Measurements from ENCODE around the gene DUSP5.

DUSP5 gene

GRCh38 chr10:110481919-110482318, 15.8 kb upstream of the DUSP5 start:
- DNase-seq (ENCODE audit: low read depth), result no peak
- no peak overlapping the region for H3K4me3 ChIP-seq (ENCODE audit: low read depth, low read length)
- no peak for TF ChIP-seq CTCF (IDR thresholded peaks at IDR 0.05; ENCODE audit: control insufficient read depth, extremely low read depth, insufficient read depth)

- DNase-seq (ENCODE audit: low read depth), result peak; percentile 66
- no peak for TF ChIP-seq CTCF (IDR thresholded peaks at IDR 0.05; ENCODE audit: control insufficient read depth, extremely low read depth, insufficient read depth)
- H3K4me3 ChIP-seq (ENCODE audit: low read depth, low read length), result no peak overlapping the region
Observed at GRCh38 chr10:110483633-110484032, 14.1 kb upstream of the DUSP5 start.

GRCh38 chr10:110485541-110485940, 12.2 kb upstream of the DUSP5 start:
- H3K4me3 ChIP-seq (ENCODE audit: low read depth, low read length), result no peak overlapping the region
- no peak for DNase-seq (ENCODE audit: low read depth)
- TF ChIP-seq CTCF (IDR thresholded peaks at IDR 0.05; ENCODE audit: control insufficient read depth, extremely low read depth, insufficient read depth), result no peak

- no peak for TF ChIP-seq CTCF (IDR thresholded peaks at IDR 0.05; ENCODE audit: control insufficient read depth, extremely low read depth, insufficient read depth)
- no peak for DNase-seq (ENCODE audit: low read depth)
- no peak overlapping the region for H3K4me3 ChIP-seq (ENCODE audit: low read depth, low read length)
Observed at GRCh38 chr10:110486680-110487410, 10.9 kb upstream of the DUSP5 start.

GRCh38 chr10:110487411-110488331, 10.0 kb upstream of the DUSP5 start:
- no peak overlapping the region for H3K4me3 ChIP-seq (ENCODE audit: low read depth, low read length)
- no peak for DNase-seq (ENCODE audit: low read depth)
- no peak for TF ChIP-seq CTCF (IDR thresholded peaks at IDR 0.05; ENCODE audit: control insufficient read depth, extremely low read depth, insufficient read depth)

GRCh38 chr10:110488332-110488681, 9.4 kb upstream of the DUSP5 start:
- no peak for DNase-seq (ENCODE audit: low read depth)
- H3K4me3 ChIP-seq (ENCODE audit: low read depth, low read length), result no peak overlapping the region
- no peak for TF ChIP-seq CTCF (IDR thresholded peaks at IDR 0.05; ENCODE audit: control insufficient read depth, extremely low read depth, insufficient read depth)
